Left lung (tissue), 10 donors: ENCODE data around the gene OTOF. TPM values are rescaled to one million over a fixed set of nuclear protein-coding genes. Genes with fewer than 3 reads are reported as not detected.

Experiments
- ATAC-seq: fragments of 200-7000 bp; cut with Tn5 transposase; one replicate; pipeline ENCODE4 v1.9.1; 2020; ENCODE audit warnings: moderate library complexity
- DNase-seq, 4 donors: peaks; one replicate each; pipeline ENCODE4 v3.0.0-alpha.2; 2013 to 2020
- H3K27ac ChIP-seq, 2 donors: fragments of 200-600 bp; sonication (generic) in 1 of 2; one replicate each; pipeline versions ENCODE4 v1.5.0 to v1.8.0; 2020 to 2021
- H3K27me3 ChIP-seq, 2 donors: fragments of 200-600 bp; sonication (generic) in 1 of 2; one replicate each; pipeline versions ENCODE4 v1.5.0 to v1.8.0; 2020 to 2021
- H3K36me3 ChIP-seq, 2 donors: fragments of 200-600 bp; sonication (generic) in 1 of 2; one replicate each; pipeline versions ENCODE4 v1.5.0 to v1.8.0; 2020 to 2021
- H3K4me1 ChIP-seq, 2 donors: fragments of 200-600 bp; one replicate each; pipeline ENCODE4 v1.8.0; 2021
- H3K4me3 ChIP-seq, 2 donors: fragments of 200-600 bp; sonication (generic) in 1 of 2; one replicate each; pipeline versions ENCODE4 v1.5.0 to v1.8.0; 2020 to 2021; ENCODE audit warnings: mild to moderate bottlenecking in 1 of 2
- H3K9me3 ChIP-seq, 2 donors: fragments of 200-600 bp; sonication (generic) in 1 of 2; one replicate each; pipeline versions ENCODE4 v1.5.0 to v1.8.0; 2020 to 2021
- intact Hi-C, 2 donors: fragments of 100-400 bp; cut with DNase I; formaldehyde crosslinking; loops; one replicate each; pipeline versions ENCODE4 v1.11.2 to v1.14.2; 2022
- polyA plus RNA-seq, 6 donors: library from polyadenylated mRNA; unstranded; fragments of 120-200 nt; gene quantifications; one replicate each; pipeline ENCODE4 v1.2.1, GENCODE V29; 2013; ENCODE audit not compliant: insufficient read length in 6 of 6
- total RNA-seq, 2 donors: library from RNA; stranded (reverse); fragmentation: NEBNext Ultra II Directional; extraction: Animal tissue kit (Norgen Biotek cat#: 25700); gene quantifications; one replicate each; pipeline ENCODE4 v1.2.1, GENCODE V29; 2021
- TF ChIP-seq, protein P1 (sequence below), 2 donors: fragments of 200-600 bp; sonication (generic) in 1 of 2; IDR thresholded peaks; one replicate each; pipeline versions ENCODE4 v1.5.0 to v1.8.0; 2021; ENCODE audit warnings: antibody characterized with exemption in 2 of 2
- donor health status: DM: no; HTN: yes; CAD: no.
- donor health status: DM: no; HTN: no; CAD: no.

Gene OTOF
- total and polyA plus RNA-seq, 8 donors = 0.03 to 0.20 (median 0.10) TPM; not detected in 1

DNA sequence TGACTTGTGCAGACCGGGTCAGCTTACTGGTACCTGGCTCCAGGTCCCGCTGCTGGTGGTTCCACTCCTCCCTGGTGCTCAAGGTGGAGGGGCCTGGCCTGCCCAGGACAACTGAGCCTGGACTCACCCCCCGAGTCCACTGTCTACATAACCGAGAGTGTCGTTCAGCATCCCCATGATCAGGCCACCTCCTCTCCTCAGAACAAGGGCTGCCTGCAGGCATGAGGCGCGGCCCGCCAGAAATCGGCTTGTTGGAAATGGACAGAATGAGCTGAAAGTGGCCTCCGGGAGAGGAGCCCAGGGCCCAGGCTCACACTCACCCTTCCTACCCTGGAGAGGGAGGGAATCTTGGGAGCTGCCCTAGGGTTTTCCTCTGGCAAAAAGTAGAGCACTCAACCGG, 38.9 kb upstream of the OTOF start:
- H3K4me1 ChIP-seq = no peaks in the 10 kb centered on the region
- TF ChIP-seq, protein P1, sequence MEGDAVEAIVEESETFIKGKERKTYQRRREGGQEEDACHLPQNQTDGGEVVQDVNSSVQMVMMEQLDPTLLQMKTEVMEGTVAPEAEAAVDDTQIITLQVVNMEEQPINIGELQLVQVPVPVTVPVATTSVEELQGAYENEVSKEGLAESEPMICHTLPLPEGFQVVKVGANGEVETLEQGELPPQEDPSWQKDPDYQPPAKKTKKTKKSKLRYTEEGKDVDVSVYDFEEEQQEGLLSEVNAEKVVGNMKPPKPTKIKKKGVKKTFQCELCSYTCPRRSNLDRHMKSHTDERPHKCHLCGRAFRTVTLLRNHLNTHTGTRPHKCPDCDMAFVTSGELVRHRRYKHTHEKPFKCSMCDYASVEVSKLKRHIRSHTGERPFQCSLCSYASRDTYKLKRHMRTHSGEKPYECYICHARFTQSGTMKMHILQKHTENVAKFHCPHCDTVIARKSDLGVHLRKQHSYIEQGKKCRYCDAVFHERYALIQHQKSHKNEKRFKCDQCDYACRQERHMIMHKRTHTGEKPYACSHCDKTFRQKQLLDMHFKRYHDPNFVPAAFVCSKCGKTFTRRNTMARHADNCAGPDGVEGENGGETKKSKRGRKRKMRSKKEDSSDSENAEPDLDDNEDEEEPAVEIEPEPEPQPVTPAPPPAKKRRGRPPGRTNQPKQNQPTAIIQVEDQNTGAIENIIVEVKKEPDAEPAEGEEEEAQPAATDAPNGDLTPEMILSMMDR (IDR thresholded peaks at IDR 0.05) = no peak
- ATAC-seq (no peak), DNase-seq (no peak)
- H3K36me3 ChIP-seq = no peaks in the 10 kb centered on the region
- no peaks in the 10 kb centered on the region for H3K9me3 ChIP-seq
- H3K4me3 ChIP-seq = no peak overlapping the region
- intact Hi-C loops = no loop called here
- no peak overlapping the region for H3K27ac ChIP-seq
- peaks cover 0 to 11% of the 10 kb centered on the region in 2 donors for H3K27me3 ChIP-seq

GRCh38 chr2:26516246-26516645, 38.3 kb upstream of the OTOF start:
- intact Hi-C loops = no loop called here
- no peaks in the 10 kb centered on the region for H3K9me3 ChIP-seq
- H3K27ac ChIP-seq = no peak overlapping the region
- H3K27me3 ChIP-seq = peaks cover 0 to 5% of the 10 kb centered on the region in 2 donors
- DNase-seq (no peak), ATAC-seq (no peak)
- TF ChIP-seq, protein P1 (IDR thresholded peaks at IDR 0.05) = no peak
- H3K36me3 ChIP-seq = no peaks in the 10 kb centered on the region
- H3K4me3 ChIP-seq = no peak overlapping the region
- H3K4me1 ChIP-seq = no peaks in the 10 kb centered on the region

DNA sequence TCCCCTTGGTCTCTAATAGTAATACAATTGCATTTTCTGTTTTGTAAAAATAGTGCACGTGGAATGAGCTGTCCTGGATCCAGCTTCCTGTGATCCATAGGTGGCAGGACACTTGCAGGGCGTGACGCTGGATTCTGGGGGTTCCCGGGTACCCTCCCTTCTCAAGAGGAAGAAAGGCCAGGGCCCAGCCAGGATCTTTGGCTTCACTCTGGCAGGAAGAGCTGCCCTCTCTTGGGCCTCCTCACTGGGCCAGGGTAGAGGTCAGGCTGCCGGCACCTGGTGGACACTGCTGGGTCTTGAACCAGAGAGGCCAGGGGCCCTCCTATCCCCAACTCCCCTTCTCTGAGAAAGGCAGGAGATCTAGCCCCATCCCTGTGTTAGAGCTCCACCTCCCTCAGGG, 37.8 kb upstream of the OTOF start:
- TF ChIP-seq, protein P1 (IDR thresholded peaks at IDR 0.05) = no peak
- intact Hi-C loops = no loop called here
- no peak for ATAC-seq
- no peaks in the 10 kb centered on the region for H3K36me3 ChIP-seq
- H3K9me3 ChIP-seq = no peaks in the 10 kb centered on the region
- H3K4me3 ChIP-seq = no peak overlapping the region
- H3K27ac ChIP-seq = no peak overlapping the region
- H3K27me3 ChIP-seq = peaks cover 0 to under 1% of the 10 kb centered on the region in 2 donors
- no peaks in the 10 kb centered on the region for H3K4me1 ChIP-seq
- DNase-seq = no peak

DNA sequence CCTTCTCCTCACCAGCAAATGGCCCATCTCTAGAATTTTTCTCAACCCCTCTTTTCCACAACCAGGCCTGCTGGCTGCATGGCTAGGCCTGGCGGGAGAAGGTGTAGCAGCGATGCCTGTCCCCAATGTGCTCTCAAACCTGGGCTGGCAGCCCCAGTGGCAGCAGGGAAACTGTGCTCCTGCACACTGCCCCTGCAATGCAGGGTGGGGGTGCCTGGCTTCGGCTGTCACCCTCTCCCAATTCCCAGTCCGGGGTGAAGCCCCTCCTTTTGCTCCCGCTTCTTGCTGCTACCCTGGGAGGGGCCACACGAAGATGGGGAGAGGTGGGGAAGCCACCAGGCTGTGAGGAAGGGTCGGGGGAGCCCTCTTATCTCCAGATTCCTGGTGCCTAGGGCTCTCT, 36.1 kb upstream of the OTOF start:
- Histone ChIP-seq H3K36me3 (no peaks in the 10 kb centered on the region), H3K4me1 (no peaks in the 10 kb centered on the region), H3K9me3 (no peaks in the 10 kb centered on the region), H3K27ac (no peak overlapping the region), H3K27me3 (no peaks in the 10 kb centered on the region), H3K4me3 (no peak overlapping the region)
- intact Hi-C loops = no loop called here
- DNase-seq = no peak
- ATAC-seq = no peak
- TF ChIP-seq, protein P1 (IDR thresholded peaks at IDR 0.05) = no peak

DNA sequence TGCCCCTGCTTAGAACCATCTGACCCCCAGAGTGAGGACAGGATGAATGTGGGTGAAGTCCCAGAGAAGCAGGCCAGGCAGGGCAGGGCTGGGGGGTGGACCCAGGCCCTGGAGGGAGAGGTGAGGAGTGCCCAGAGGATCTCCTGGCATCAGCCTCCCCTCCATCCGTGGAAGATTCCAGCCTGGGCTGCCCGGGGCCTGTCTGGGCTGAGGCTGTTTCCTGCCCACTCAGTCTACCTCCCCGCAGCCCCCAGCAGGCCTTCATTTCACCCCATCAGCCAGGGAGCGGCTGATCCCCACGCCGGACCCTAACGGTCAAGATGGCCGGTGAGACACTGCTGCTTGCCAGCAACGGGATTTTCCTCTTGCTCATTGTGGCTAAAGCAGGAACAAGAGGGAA, 35.3 kb upstream of the OTOF start:
- Histone ChIP-seq H3K36me3 (no peaks in the 10 kb centered on the region), H3K4me3 (no peak overlapping the region), H3K4me1 (no peaks in the 10 kb centered on the region), H3K27me3 (no peaks in the 10 kb centered on the region), H3K9me3 (no peaks in the 10 kb centered on the region), H3K27ac (no peak overlapping the region)
- intact Hi-C loops = no loop called here
- TF ChIP-seq, protein P1 (IDR thresholded peaks at IDR 0.05) = no peak
- no peak for DNase-seq
- no peak for ATAC-seq
